H9 (cell line): ENCODE measurements around the gene CNN3. TPM values are rescaled to one million over a fixed set of nuclear protein-coding genes. Genes with fewer than 3 reads are reported as not detected.

Experiments used
- DNase-seq: peaks from one replicate; pipeline ENCODE4 v3.0.0-alpha.2; 2017
- H2AFZ ChIP-seq: one replicate; pipeline ENCODE4 v1.6.1; 2013; ENCODE audit warnings: mild to moderate bottlenecking, low read length, control low read depth, moderate library complexity
- H2AK5ac ChIP-seq: 2 replicates; pipeline ENCODE4 v1.6.1; 2013; ENCODE audit warnings: low read length, control low read depth, mixed read lengths; ENCODE audit not compliant: insufficient read length
- H2BK120ac ChIP-seq: one replicate; pipeline ENCODE4 v1.6.1; 2013; ENCODE audit warnings: low read depth, mild to moderate bottlenecking, low read length, control low read depth, inconsistent platforms; ENCODE audit not compliant: poor library complexity, severe bottlenecking
- H2BK12ac ChIP-seq: 2 replicates; pipeline ENCODE4 v1.6.1; 2013; ENCODE audit warnings: low read length, control low read depth, mixed read lengths, low read depth; ENCODE audit not compliant: insufficient read length
- H2BK15ac ChIP-seq: 2 replicates; pipeline ENCODE4 v1.6.1; 2013; ENCODE audit warnings: low read depth, low read length, control low read depth
- H2BK20ac ChIP-seq: one replicate; pipeline ENCODE4 v1.6.1; 2013; ENCODE audit warnings: low read depth, mild to moderate bottlenecking, low read length, control low read depth, inconsistent platforms; ENCODE audit not compliant: poor library complexity, severe bottlenecking
- H2BK5ac ChIP-seq: 2 replicates; pipeline ENCODE4 v1.6.1; 2013; ENCODE audit warnings: low read length, control low read depth, mixed read lengths; ENCODE audit not compliant: insufficient read length
- H3K14ac ChIP-seq: 2 replicates; pipeline ENCODE4 v1.6.1; 2013; ENCODE audit warnings: low read length, control low read depth; ENCODE audit not compliant: insufficient read depth
- H3K18ac ChIP-seq: 2 replicates; pipeline ENCODE4 v1.6.1; 2013; ENCODE audit warnings: low read depth, mild to moderate bottlenecking, mixed read lengths, low read length, control low read depth; ENCODE audit not compliant: insufficient read length
- H3K23ac ChIP-seq: 2 replicates; pipeline ENCODE4 v1.6.1; 2013; ENCODE audit warnings: low read length, control low read depth, mixed read lengths, low read depth; ENCODE audit not compliant: insufficient read length
- H3K23me2 ChIP-seq: 2 replicates; pipeline ENCODE4 v1.6.1; 2013; ENCODE audit warnings: low read depth, mild to moderate bottlenecking, mixed read lengths, low read length, control low read depth; ENCODE audit not compliant: insufficient read length, poor library complexity, severe bottlenecking
- H3K27ac ChIP-seq: 2 replicates; pipeline ENCODE4 v1.5.1; 2013; ENCODE audit warnings: low read length, control low read depth, mixed read lengths, low read depth; ENCODE audit not compliant: insufficient read length
- H3K27me3 ChIP-seq: 2 replicates; pipeline ENCODE4 v1.6.1; 2013; ENCODE audit warnings: low read length, control low read depth, inconsistent platforms; ENCODE audit not compliant: insufficient read depth
- H3K4ac ChIP-seq: 2 replicates; pipeline ENCODE4 v1.6.1; 2013; ENCODE audit warnings: low read depth, mild to moderate bottlenecking, control low read depth, inconsistent platforms, low read length, moderate library complexity
- H3K4me1 ChIP-seq: 2 replicates; pipeline ENCODE4 v1.6.1; 2013; ENCODE audit warnings: low read length, control low read depth, inconsistent platforms; ENCODE audit not compliant: insufficient read depth
- H3K4me2 ChIP-seq: 2 replicates; pipeline ENCODE4 v1.6.1; 2013; ENCODE audit warnings: low read length, control low read depth, mixed read lengths; ENCODE audit not compliant: insufficient read length, insufficient read depth
- H3K56ac ChIP-seq: 2 replicates; pipeline ENCODE4 v1.6.1; 2013; ENCODE audit warnings: low read depth, mild to moderate bottlenecking, mixed read lengths, low read length, control low read depth; ENCODE audit not compliant: insufficient read length
- H3K79me1 ChIP-seq: 2 replicates; pipeline ENCODE4 v1.6.1; 2013; ENCODE audit warnings: low read depth, mild to moderate bottlenecking, moderate library complexity, low read length, control low read depth, inconsistent platforms; ENCODE audit not compliant: insufficient read depth, poor library complexity, severe bottlenecking
- H3K79me2 ChIP-seq: 2 replicates; pipeline ENCODE4 v1.6.1; 2013; ENCODE audit warnings: low read length, control low read depth, inconsistent platforms; ENCODE audit not compliant: insufficient read depth
- H3K9ac ChIP-seq: 2 replicates; pipeline ENCODE4 v1.6.1; 2013; ENCODE audit warnings: low read length, control low read depth, mixed read lengths; ENCODE audit not compliant: insufficient read length; ENCODE audit errors: extremely low read depth
- H3K9me3 ChIP-seq: one replicate; pipeline ENCODE4 v1.6.1; 2013; ENCODE audit warnings: low read depth, low read length, inconsistent platforms; ENCODE audit not compliant: control insufficient read depth
- H3T11ph ChIP-seq: one replicate; pipeline ENCODE4 v1.6.1; 2013; ENCODE audit warnings: mild to moderate bottlenecking, low read length, control low read depth, inconsistent platforms
- H4K20me1 ChIP-seq: one replicate; pipeline ENCODE4 v1.6.1; 2013; ENCODE audit not compliant: control insufficient read depth, insufficient read length, insufficient read depth
- H4K5ac ChIP-seq: 2 replicates; pipeline ENCODE4 v1.6.1; 2013; ENCODE audit warnings: low read depth, mild to moderate bottlenecking, mixed read lengths, low read length, control low read depth; ENCODE audit not compliant: insufficient read length
- H4K8ac ChIP-seq: replicated peaks from 2 replicates; pipeline ENCODE4 v1.6.1; 2013; ENCODE audit warnings: low read length, control low read depth, mixed read lengths, low read depth; ENCODE audit not compliant: insufficient read length
- H4K91ac ChIP-seq: 2 replicates; pipeline ENCODE4 v1.6.1; 2013; ENCODE audit warnings: low read depth, mild to moderate bottlenecking, moderate library complexity, mixed read lengths, low read length, control low read depth; ENCODE audit not compliant: insufficient read length
- H3K27ac Mint-ChIP-seq, 3 experiments: 2 replicates in 2 of 3; 3 replicates in 1 of 3; pipeline ENCODE4 v1.8.0; 2020 to 2021; ENCODE audit warnings: mixed read lengths in 3 of 3, mild to moderate bottlenecking in 1 of 3, moderate library complexity in 1 of 3
- H3K27me3 Mint-ChIP-seq: 2 replicates; pipeline ENCODE4 v1.8.0; 2021; ENCODE audit warnings: low read depth, mild to moderate bottlenecking, moderate library complexity, mixed read lengths
- H3K36me3 Mint-ChIP-seq, 3 experiments: 2 replicates in 2 of 3; 3 replicates in 1 of 3; pipeline ENCODE4 v1.8.0; 2020 to 2021; ENCODE audit warnings: low read depth in 3 of 3, mixed read lengths in 3 of 3; ENCODE audit not compliant: insufficient read depth in 1 of 3
- H3K4me1 Mint-ChIP-seq, 2 experiments: 2 replicates each; pipeline ENCODE4 v1.8.0; 2020; ENCODE audit warnings: mixed read lengths in 2 of 2
- H3K4me3 Mint-ChIP-seq, 2 experiments: 2 replicates in 1 of 2; 3 replicates in 1 of 2; pipeline ENCODE4 v1.8.0; 2020 to 2021; ENCODE audit warnings: mild to moderate bottlenecking in 2 of 2, mixed read lengths in 2 of 2, moderate library complexity in 1 of 2
- H3K9me3 Mint-ChIP-seq, 2 experiments: 2 replicates in 1 of 2; 3 replicates in 1 of 2; pipeline ENCODE4 v1.8.0; 2020; ENCODE audit warnings: mild to moderate bottlenecking in 2 of 2, mixed read lengths in 2 of 2, moderate library complexity in 1 of 2
- whole genome bisulfite sequencing: extraction: QIAGEN DNeasy Blood & Tissue Kit; methylation state at CpG from one replicate; pipeline ENCODE4 v1.1.7; 2013; ENCODE audit warnings: missing lambda C conversion rate, low lambda C conversion rate, mixed read lengths; ENCODE audit not compliant: insufficient read length; ENCODE audit errors: extremely low coverage; 5-methylcytosine and 5-hydroxymethylcytosine counted together
- total RNA-seq: library from RNA; stranded (reverse); gene quantifications from 2 replicates; pipeline ENCODE4 v1.2.1, GENCODE V29; 2021
- TF ChIP-seq, protein P1 (sequence below): fragments of 200-600 bp; sonication (generic); conservative IDR thresholded peaks from 3 replicates; pipeline ENCODE4 v1.8.0; 2021; ENCODE audit warnings: antibody characterized with exemption, mild to moderate bottlenecking

The CNN3 gene
- total RNA-seq, 1 experiment from 2014 or later, result 279 TPM

- no peaks in the 10 kb centered on the region for H3K23me2 ChIP-seq
Observed at GRCh38 chr1:94963864-94964263, 37.0 kb upstream of the CNN3 start.

More at GRCh38 chr1:94963864-94964263, 37.0 kb upstream of the CNN3 start:
- H4K5ac ChIP-seq, result no peak overlapping the region
- H2BK15ac ChIP-seq, result no peak overlapping the region
- no peak overlapping the region for H2BK12ac ChIP-seq
- no peak overlapping the region for H3K27ac Mint-ChIP-seq
- H3K79me2 ChIP-seq, result no peaks in the 10 kb centered on the region
- H3K27ac ChIP-seq, result no peak overlapping the region
- no peak overlapping the region for H4K8ac ChIP-seq
- no peak overlapping the region for H4K91ac ChIP-seq
- H2AK5ac ChIP-seq, result no peak overlapping the region
- H3T11ph ChIP-seq, result no peak overlapping the region
- H3K9me3 ChIP-seq, result no peaks in the 10 kb centered on the region
- no peak overlapping the region for H2BK20ac ChIP-seq
- no peak overlapping the region for H3K4ac ChIP-seq
- H4K20me1 ChIP-seq, result peaks cover 2% of the 10 kb centered on the region
- no peak overlapping the region for H3K14ac ChIP-seq
- no peak overlapping the region for H3K18ac ChIP-seq
- no peaks in the 10 kb centered on the region for H3K27me3 Mint-ChIP-seq
- H3K36me3 Mint-ChIP-seq, result no peaks in the 10 kb centered on the region
- no peaks in the 10 kb centered on the region for H3K79me1 ChIP-seq
- no peaks in the 10 kb centered on the region for H3K4me1 ChIP-seq
- no peak overlapping the region for H3K23ac ChIP-seq
- no peak overlapping the region for H3K4me3 Mint-ChIP-seq
- no peak overlapping the region for H2BK5ac ChIP-seq
- no peak for DNase-seq
- no peaks in the 10 kb centered on the region for H3K4me1 Mint-ChIP-seq
- no peaks in the 10 kb centered on the region for H3K27me3 ChIP-seq
- no CpG with 5 or more reads among the region's 8 CpGs for WGBS
- no peak overlapping the region for H3K9ac ChIP-seq
- TF ChIP-seq, protein P1, sequence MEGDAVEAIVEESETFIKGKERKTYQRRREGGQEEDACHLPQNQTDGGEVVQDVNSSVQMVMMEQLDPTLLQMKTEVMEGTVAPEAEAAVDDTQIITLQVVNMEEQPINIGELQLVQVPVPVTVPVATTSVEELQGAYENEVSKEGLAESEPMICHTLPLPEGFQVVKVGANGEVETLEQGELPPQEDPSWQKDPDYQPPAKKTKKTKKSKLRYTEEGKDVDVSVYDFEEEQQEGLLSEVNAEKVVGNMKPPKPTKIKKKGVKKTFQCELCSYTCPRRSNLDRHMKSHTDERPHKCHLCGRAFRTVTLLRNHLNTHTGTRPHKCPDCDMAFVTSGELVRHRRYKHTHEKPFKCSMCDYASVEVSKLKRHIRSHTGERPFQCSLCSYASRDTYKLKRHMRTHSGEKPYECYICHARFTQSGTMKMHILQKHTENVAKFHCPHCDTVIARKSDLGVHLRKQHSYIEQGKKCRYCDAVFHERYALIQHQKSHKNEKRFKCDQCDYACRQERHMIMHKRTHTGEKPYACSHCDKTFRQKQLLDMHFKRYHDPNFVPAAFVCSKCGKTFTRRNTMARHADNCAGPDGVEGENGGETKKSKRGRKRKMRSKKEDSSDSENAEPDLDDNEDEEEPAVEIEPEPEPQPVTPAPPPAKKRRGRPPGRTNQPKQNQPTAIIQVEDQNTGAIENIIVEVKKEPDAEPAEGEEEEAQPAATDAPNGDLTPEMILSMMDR, result no peak
- no peaks in the 10 kb centered on the region for H3K9me3 Mint-ChIP-seq
- no peak overlapping the region for H3K4me2 ChIP-seq
- H2AFZ ChIP-seq, result no peak overlapping the region
- no peak overlapping the region for H3K56ac ChIP-seq
- no peak overlapping the region for H2BK120ac ChIP-seq
